Esophagus squamous epithelium (tissue), 4 donors: ENCODE data around the gene SLITRK5.

Experiments
- POLR2A ChIP-seq, 4 donors: fragments of 450-650 bp; IDR thresholded peaks; one replicate each; pipeline ENCODE4 v1.6.1; 2017; ENCODE audit warnings: antibody characterized with exemption in 4 of 4, mild to moderate bottlenecking in 4 of 4, moderate library complexity in 3 of 4
- TF ChIP-seq, protein P1 (sequence below), 6 experiments: fragments of 450-650 bp in 4 of 6; fragments of 200-600 bp in 2 of 6; sonication (generic) in 2 of 6; IDR thresholded peaks; one replicate each; pipeline ENCODE4 v1.5.1; 2016 to 2019; ENCODE audit warnings: antibody characterized with exemption in 6 of 6, mild to moderate bottlenecking in 4 of 6, moderate library complexity in 4 of 6

GRCh38 chr13:87698268-87698667 is 27.1 kb downstream of the SLITRK5 start:
- TF ChIP-seq, protein P1, sequence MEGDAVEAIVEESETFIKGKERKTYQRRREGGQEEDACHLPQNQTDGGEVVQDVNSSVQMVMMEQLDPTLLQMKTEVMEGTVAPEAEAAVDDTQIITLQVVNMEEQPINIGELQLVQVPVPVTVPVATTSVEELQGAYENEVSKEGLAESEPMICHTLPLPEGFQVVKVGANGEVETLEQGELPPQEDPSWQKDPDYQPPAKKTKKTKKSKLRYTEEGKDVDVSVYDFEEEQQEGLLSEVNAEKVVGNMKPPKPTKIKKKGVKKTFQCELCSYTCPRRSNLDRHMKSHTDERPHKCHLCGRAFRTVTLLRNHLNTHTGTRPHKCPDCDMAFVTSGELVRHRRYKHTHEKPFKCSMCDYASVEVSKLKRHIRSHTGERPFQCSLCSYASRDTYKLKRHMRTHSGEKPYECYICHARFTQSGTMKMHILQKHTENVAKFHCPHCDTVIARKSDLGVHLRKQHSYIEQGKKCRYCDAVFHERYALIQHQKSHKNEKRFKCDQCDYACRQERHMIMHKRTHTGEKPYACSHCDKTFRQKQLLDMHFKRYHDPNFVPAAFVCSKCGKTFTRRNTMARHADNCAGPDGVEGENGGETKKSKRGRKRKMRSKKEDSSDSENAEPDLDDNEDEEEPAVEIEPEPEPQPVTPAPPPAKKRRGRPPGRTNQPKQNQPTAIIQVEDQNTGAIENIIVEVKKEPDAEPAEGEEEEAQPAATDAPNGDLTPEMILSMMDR (IDR thresholded peaks at IDR 0.05): no peak
- TF ChIP-seq POLR2A (IDR thresholded peaks at IDR 0.05): no peak
